NAMALWA (cell line): ENCODE data around the gene TERT.
"Not testable (repeated sequence)": the region's sequence is repeated elsewhere in the genome, so short reads cannot be mapped to it uniquely, and the experiment has no call there.

ENCODE experiments used
- DNase-seq: peaks from one replicate; pipeline ENCODE4 v3.0.0-alpha.2; 2015; ENCODE audit warnings: low spot score

TERT gene

GRCh38 chr5:1294835-1295649 is at the start of gene TERT:
Gene TERT (minus strand): TSS chr5:1295068. CDS start chr5:1294989, 79 bp downstream.
- DNase-seq, result peak; percentile 90

- DNase-seq, result peak; percentile 48
Measured at GRCh38 chr5:1343931-1344901, 49.3 kb upstream of the TERT start.

- DNase-seq, result no peak
Measured at GRCh38 chr5:1343315-1343751, 48.5 kb upstream of the TERT start.

GRCh38 chr5:1342711-1343110 is 47.8 kb upstream of the TERT start:
- not testable (repeated sequence) for DNase-seq

GRCh38 chr5:1342268-1342667 is 47.4 kb upstream of the TERT start:
- DNase-seq, result no peak

GRCh38 chr5:1341863-1342262 is 47.0 kb upstream of the TERT start:
- DNase-seq, result no peak

GRCh38 chr5:1339818-1340210 is 44.9 kb upstream of the TERT start:
- not testable (repeated sequence) for DNase-seq

- not testable (repeated sequence) for DNase-seq
Measured at GRCh38 chr5:1339139-1339817, 44.4 kb upstream of the TERT start.

- DNase-seq, result no peak
Measured at GRCh38 chr5:1338506-1339070, 43.7 kb upstream of the TERT start.

- no peak for DNase-seq
Measured at GRCh38 chr5:1338196-1338490, 43.3 kb upstream of the TERT start.

GRCh38 chr5:1337489-1338195 is 42.8 kb upstream of the TERT start:
- no peak for DNase-seq

GRCh38 chr5:1336749-1337488 is 42.1 kb upstream of the TERT start:
- no peak for DNase-seq

- no peak for DNase-seq
Measured at GRCh38 chr5:1336106-1336561, 41.3 kb upstream of the TERT start.

- DNase-seq, result no peak
Measured at GRCh38 chr5:1335540-1336095, 40.8 kb upstream of the TERT start.

- no peak for DNase-seq
Measured at GRCh38 chr5:1334831-1335539, 40.1 kb upstream of the TERT start.

GRCh38 chr5:1333986-1334385 is 39.1 kb upstream of the TERT start:
- no peak for DNase-seq

- DNase-seq, result not testable (repeated sequence)
Measured at GRCh38 chr5:1333286-1333685, 38.4 kb upstream of the TERT start.

- DNase-seq, result peak; percentile 69
Measured at GRCh38 chr5:1332461-1333001, 37.7 kb upstream of the TERT start.

- DNase-seq, result peak; percentile 46
Measured at GRCh38 chr5:1331861-1332405, 37.1 kb upstream of the TERT start.
